Stimulated activated naive CD8-positive, alpha-beta T cell treated with anti-CD3 and anti-CD28 coated beads, Interleukin-15, Interleukin-2, amounts not matched to agents 100 ng/mL and 50 ng/mL, for 24 hours (primary cell): ENCODE measurements around the gene COL8A1.
"Not testable (repeated sequence)": the region's sequence is repeated elsewhere in the genome, so short reads cannot be mapped to it uniquely, and the experiment has no call there.

Source experiments
- H3K27ac Mint-ChIP-seq: one replicate; pipeline ENCODE4 v1.8.0; 2021; ENCODE audit warnings: mild to moderate bottlenecking, mixed read lengths
- H3K27me3 Mint-ChIP-seq: one replicate; pipeline ENCODE4 v1.8.0; 2021; ENCODE audit warnings: mixed read lengths
- H3K36me3 Mint-ChIP-seq: one replicate; pipeline ENCODE4 v1.8.0; 2021; ENCODE audit warnings: low read depth, mixed read lengths
- H3K4me1 Mint-ChIP-seq: one replicate; pipeline ENCODE4 v1.8.0; 2021; ENCODE audit warnings: low read depth, mixed read lengths
- H3K4me3 Mint-ChIP-seq: one replicate; pipeline ENCODE4 v1.8.0; 2021; ENCODE audit warnings: mild to moderate bottlenecking, mixed read lengths
- H3K9me3 Mint-ChIP-seq: one replicate; pipeline ENCODE4 v1.8.0; 2021; ENCODE audit warnings: mixed read lengths

Gene COL8A1

DNA sequence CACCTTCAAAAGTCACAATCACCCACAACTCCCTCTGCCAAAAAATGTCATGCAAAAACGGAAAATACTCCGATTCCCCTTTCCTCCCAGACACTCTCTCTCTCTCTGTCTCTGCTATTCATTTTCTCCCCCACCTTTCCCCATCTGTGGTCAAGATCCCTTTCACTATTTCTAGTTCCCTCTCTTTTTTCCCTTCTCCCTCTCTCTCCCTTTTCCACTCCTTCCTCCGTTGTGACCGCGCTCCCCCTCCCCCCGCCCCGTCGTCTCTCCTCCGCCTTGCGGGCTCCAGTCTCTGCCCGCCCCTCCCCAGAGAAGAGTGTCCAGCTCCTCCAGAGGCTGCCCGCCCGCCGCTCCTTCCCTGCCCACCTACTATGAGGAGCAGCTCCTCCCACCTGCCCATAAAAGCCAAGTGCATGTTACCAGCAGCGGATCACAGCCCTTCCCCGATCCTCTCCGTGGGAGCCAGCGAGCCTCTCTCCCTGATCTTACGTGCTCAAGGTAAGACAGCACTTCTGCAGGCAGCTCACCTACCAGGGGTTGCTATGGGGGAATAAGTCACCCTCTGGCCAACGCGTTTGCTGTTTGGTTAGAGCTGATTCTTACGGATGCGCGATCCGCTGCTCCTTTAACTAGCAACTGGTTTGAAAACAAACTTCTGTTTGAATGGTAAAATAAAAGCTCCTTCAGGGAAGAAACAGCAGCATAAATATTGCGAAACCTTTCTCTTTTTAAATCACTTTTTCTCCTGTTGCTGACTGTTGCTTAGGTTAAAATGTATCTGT, at the start of gene COL8A1:
TSS of gene COL8A1 (plus strand) at position 428 of the 782 bp plus-strand sequence. CDS start 152,089 bp downstream, outside the sequence.
- H3K4me1 Mint-ChIP-seq, result peaks cover 12% of the 10 kb centered on the region
- no peaks in the 10 kb centered on the region for H3K9me3 Mint-ChIP-seq
- peak within 1 kb of the TSS; percentile 46 for H3K4me3 Mint-ChIP-seq
- H3K27ac Mint-ChIP-seq, result no peak within 1 kb of the TSS
- peaks cover 83% of the 10 kb centered on the region for H3K27me3 Mint-ChIP-seq
- no peaks in the 10 kb centered on the region for H3K36me3 Mint-ChIP-seq

DNA sequence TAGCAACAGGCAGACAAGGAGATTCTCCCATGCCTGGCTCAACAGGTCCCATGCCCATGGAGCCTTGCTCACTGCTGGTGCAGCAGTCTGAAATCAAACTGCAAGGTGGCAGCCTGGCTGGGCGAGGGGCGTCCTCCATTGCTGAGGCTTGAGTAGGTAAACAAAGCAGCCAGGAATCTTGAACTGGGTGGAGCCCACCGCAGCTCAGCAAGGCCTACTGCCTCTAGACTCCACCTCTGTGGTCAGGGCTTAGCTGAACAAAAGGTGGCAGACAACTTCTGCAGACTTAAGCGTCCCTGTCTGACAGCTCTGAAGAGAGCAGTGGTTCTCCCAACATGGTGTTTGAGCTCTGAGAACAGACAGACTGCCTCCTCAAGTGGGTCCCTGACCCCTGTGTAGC, 49.2 kb upstream of the COL8A1 start:
- H3K27me3 Mint-ChIP-seq, H3K4me3 Mint-ChIP-seq, H3K4me1 Mint-ChIP-seq, H3K9me3 Mint-ChIP-seq, H3K36me3 Mint-ChIP-seq, H3K27ac Mint-ChIP-seq: not testable (repeated sequence)

DNA sequence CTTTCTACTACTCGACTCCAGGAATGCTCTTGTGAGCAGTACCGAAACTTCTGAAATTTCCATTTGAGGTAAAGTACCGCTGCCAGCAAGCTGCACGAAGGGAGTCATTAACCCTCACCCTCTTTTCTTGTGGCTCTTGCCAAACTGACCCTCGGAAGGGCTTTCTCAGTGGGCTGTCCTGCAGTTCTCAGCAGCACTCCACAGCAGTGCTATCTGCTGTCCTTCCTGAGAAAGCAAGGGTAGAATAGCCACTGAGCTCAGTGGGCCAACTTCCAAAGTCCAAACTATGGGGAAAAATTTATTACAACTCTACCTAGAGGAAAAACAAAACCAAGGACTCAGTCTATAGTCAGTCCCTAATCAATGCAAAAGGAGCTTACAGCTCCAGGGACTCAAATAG, 38.5 kb upstream of the COL8A1 start:
- H3K9me3 Mint-ChIP-seq, result no peaks in the 10 kb centered on the region
- no peaks in the 10 kb centered on the region for H3K36me3 Mint-ChIP-seq
- H3K27me3 Mint-ChIP-seq, result no peaks in the 10 kb centered on the region
- no peak overlapping the region for H3K4me3 Mint-ChIP-seq
- no peak overlapping the region for H3K27ac Mint-ChIP-seq
- no peaks in the 10 kb centered on the region for H3K4me1 Mint-ChIP-seq

DNA sequence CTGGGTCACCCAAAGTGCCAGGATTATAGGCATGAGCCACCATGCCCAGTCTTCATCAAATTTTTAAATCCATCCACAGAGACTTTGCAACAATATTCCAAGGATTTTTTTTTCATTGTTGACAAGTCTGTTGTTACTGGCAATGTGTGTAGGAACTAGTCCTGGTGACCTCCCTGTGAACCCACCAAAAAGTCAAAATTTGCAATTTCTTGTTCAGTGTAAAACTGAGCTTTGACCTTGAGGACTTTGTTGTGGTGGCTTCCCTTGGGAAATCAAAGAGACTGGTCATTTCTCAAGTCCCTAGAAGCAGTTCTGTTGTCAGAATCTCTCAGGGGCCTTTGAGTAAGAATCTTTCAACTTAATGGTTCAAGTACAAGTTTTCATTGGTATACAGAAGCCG, 36.9 kb upstream of the COL8A1 start:
- no peaks in the 10 kb centered on the region for H3K27me3 Mint-ChIP-seq
- H3K4me1 Mint-ChIP-seq, result no peaks in the 10 kb centered on the region
- H3K9me3 Mint-ChIP-seq, result no peaks in the 10 kb centered on the region
- no peaks in the 10 kb centered on the region for H3K36me3 Mint-ChIP-seq
- no peak overlapping the region for H3K27ac Mint-ChIP-seq
- H3K4me3 Mint-ChIP-seq, result no peak overlapping the region

DNA sequence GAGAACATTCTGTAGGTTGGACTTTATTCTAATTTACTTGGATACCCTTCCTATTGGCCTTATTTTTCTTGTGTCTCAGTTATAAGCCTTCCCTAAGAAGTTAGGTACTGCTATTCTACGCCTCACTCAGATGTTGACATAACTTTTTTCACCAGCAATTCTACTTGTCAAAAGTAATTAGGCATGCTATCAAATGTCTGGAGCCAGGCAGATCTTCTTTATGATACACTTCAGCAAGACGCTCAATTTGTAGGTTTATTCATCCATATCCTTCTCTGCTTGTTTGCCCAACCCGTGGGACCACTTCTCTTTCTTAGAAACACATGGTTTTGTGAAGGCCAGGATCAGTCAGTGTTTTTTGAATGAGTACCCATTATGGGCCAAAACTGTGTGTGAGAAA, 36.2 kb upstream of the COL8A1 start:
- no peaks in the 10 kb centered on the region for H3K27me3 Mint-ChIP-seq
- no peak overlapping the region for H3K27ac Mint-ChIP-seq
- H3K9me3 Mint-ChIP-seq, result no peaks in the 10 kb centered on the region
- H3K4me1 Mint-ChIP-seq, result no peaks in the 10 kb centered on the region
- H3K4me3 Mint-ChIP-seq, result no peak overlapping the region
- no peaks in the 10 kb centered on the region for H3K36me3 Mint-ChIP-seq

DNA sequence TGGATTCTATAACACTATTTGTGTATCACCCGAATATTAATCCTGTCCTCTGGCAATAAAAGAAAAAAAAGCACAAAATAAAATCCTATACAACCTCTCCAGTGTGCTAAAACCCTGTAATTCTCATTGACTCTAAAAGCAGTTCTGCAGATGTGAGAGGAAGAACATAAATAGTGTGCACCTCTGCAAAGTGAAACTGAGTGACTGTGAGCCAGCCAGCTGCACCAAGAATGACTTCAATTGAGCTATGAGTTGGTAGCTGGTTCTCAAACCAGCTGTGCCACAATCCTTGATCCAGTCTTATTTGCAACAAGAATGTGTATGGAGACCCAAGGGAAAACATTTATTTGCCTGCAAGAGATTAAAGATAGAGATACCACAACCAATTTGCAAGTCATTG, 31.2 kb upstream of the COL8A1 start:
- Mint-ChIP-seq H3K27me3 (no peaks in the 10 kb centered on the region), H3K27ac (no peak overlapping the region), H3K4me3 (no peak overlapping the region), H3K9me3 (no peaks in the 10 kb centered on the region), H3K36me3 (no peaks in the 10 kb centered on the region), H3K4me1 (no peaks in the 10 kb centered on the region)

DNA sequence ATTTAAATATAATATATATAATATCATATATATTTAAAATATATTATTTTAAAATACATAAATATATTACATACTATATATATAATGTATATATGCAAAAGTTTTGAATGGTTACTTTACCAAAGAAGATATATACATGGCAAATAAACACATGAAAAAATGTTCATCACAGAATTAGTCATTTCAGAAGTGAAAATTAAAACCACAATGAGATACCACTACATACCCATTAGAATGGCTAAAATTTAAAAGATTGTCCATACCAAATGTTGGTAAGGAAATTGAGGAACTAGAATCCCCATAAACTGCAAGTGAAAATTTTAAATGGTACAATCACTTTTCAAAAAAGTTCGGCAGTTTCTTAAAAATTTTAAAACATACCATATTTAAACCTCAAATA, 23.6 kb upstream of the COL8A1 start:
- H3K9me3 Mint-ChIP-seq, result peaks cover 10% of the 10 kb centered on the region
- H3K36me3 Mint-ChIP-seq, result no peaks in the 10 kb centered on the region
- no peaks in the 10 kb centered on the region for H3K4me1 Mint-ChIP-seq
- H3K27ac Mint-ChIP-seq, result no peak overlapping the region
- no peak overlapping the region for H3K4me3 Mint-ChIP-seq
- peaks cover under 1% of the 10 kb centered on the region for H3K27me3 Mint-ChIP-seq

DNA sequence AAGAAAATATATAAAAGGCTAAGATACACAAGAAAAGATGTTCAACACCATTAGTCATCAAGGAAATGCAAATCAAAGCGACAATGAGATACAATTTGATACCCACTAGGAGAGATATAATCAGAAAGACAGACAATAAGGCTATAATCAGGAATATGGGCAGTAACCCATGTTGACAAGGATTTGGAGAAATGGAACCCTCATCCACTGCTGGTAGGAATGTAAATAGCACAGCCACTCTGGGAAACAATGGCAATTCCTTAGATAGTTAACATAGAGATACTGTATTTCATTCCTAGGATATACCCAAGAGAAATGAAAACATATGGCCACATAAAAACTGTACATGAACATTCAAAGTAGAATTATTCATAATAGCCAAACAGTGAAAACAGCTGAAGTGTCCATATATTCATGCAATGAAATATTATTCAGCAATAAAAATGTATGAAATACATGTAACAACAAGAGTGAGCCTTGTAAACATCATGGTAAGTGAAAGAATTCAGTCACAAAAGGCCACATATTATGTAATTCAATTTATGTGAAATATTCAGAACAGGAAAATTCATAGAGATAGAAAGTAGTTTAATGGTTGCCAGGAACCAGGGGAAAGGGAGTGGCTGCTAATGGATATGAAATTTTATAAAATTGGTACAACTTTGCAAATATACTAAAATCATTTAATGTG, 18.2 kb upstream of the COL8A1 start:
- no peak overlapping the region for H3K4me3 Mint-ChIP-seq
- no peak overlapping the region for H3K27ac Mint-ChIP-seq
- H3K36me3 Mint-ChIP-seq, result no peaks in the 10 kb centered on the region
- H3K9me3 Mint-ChIP-seq, result peaks cover 8% of the 10 kb centered on the region
- peaks cover 3% of the 10 kb centered on the region for H3K27me3 Mint-ChIP-seq
- no peaks in the 10 kb centered on the region for H3K4me1 Mint-ChIP-seq

DNA sequence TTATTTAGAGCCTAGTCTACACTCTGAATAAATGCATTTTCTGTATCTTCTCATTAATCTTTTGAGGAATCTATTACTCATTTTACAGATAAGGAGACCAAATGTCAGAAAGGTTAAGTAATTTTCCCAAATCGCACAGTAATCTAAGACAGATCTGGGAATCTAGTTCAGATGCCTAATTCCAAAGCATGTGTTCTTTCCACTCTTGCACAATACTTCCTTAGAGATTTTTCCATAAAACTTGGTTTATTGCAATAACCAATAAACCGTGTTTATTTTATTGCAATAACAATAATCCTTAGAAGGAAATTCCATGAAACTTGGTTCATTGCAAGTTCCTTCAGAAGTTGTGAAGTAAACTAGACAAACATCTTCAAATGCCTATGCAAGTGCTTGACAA, 17.4 kb upstream of the COL8A1 start:
- Mint-ChIP-seq H3K4me1 (no peaks in the 10 kb centered on the region), H3K9me3 (peaks cover 2% of the 10 kb centered on the region), H3K27ac (no peak overlapping the region), H3K4me3 (no peak overlapping the region), H3K27me3 (peaks cover 3% of the 10 kb centered on the region), H3K36me3 (no peaks in the 10 kb centered on the region)

DNA sequence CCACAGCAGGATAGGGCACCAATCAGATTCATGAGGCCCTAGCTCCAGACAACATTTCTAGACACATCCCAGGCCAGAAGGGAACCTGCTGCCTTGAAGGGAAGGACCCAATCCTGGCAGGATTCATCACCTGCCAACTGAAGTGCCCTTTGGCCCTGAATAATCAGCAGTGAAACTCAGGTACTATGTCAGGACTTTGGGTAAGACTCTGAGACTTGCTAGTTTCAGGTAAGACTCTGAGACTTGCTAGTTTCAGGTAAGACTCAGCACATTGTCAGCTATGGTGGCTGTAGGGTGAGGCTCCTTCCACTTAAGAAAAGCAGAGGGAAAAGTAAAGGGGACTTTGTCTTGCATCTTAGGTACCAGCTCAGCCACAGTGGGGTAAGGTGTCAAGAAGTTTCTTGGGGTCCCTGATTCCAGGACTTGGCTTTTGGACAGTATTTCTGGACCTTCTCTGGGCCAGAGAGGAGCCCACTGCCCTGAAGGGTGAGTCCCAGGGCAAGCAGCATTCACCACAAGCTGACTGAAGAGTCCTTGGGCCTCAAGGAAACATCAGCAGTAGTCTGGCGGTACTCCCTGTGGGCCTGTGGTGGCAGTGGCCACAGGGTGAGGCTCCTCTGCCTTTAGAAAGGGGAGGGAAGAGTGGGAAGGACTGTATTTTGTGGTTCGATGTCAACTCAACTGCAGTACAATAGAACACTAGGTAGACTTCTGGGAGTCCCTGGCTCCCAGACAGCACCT, 13.7 kb upstream of the COL8A1 start:
- H3K27ac Mint-ChIP-seq, result no peak overlapping the region
- no peaks in the 10 kb centered on the region for H3K36me3 Mint-ChIP-seq
- peaks cover 6% of the 10 kb centered on the region for H3K27me3 Mint-ChIP-seq
- peaks cover 3% of the 10 kb centered on the region for H3K9me3 Mint-ChIP-seq
- no peak overlapping the region for H3K4me3 Mint-ChIP-seq
- H3K4me1 Mint-ChIP-seq, result peaks cover 14% of the 10 kb centered on the region

DNA sequence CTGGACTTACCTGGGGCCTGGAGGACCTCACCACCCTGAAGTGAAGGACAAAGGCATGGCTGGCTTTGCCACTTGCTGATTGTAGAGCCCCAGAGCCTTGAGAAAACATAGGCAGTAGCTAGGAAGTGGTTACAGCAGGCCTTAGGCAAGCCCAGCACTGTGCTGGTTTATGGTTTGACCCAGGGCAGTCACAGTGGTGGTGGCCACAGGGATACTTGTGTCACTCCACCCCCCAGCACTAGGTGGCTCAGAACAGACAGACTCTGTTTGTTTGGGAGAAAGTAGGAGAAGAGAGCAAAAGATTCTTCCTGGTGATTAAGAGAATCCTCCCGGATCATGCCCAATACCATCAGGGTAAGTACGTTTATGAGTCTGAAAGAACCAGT, 13.2 kb upstream of the COL8A1 start:
- H3K4me3 Mint-ChIP-seq, result no peak overlapping the region
- H3K27me3 Mint-ChIP-seq, result peaks cover 3% of the 10 kb centered on the region

DNA sequence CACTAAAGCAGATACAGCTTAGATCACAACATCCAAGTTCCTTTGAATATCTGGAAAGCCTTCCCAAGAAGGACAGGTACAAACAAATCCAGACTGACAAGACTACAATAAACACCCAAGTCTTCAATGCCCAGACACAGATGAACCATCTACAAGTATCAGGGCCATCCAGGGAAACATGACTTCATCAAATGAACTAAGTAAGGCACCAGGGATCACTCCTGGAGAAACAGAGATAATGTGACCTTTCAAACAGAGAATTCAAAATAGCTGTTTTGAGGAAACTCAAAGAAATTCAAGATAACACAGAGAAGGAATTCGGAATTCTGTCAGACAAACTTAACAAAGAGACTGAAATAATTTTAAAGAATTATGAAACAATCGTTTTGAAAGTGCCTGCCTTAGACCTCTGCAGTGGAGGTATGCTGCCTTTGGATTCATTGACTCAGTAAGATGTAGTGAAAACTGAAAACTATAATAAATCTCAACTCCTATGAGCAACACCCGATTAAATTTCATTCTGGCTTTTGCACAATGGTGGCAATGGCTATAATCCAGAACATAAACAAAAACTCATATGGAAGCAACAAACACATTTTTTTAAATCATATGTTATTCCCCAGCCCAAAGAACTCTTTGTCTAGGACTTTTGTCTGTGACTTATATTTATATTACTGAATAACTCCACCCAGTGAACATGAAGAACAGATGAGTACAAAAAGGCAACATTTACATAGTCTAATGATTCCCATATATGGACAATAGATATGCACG, 12.6 kb upstream of the COL8A1 start:
- peaks cover 3% of the 10 kb centered on the region for H3K27me3 Mint-ChIP-seq
- H3K4me3 Mint-ChIP-seq, result no peak overlapping the region
- peaks cover 3% of the 10 kb centered on the region for H3K9me3 Mint-ChIP-seq
- H3K4me1 Mint-ChIP-seq, result peaks cover 14% of the 10 kb centered on the region
- no peak overlapping the region for H3K27ac Mint-ChIP-seq
- H3K36me3 Mint-ChIP-seq, result no peaks in the 10 kb centered on the region

More for the DNA sequence above, 13.2 kb upstream of the COL8A1 start:
- H3K36me3 Mint-ChIP-seq, result no peaks in the 10 kb centered on the region
- H3K9me3 Mint-ChIP-seq, result peaks cover 3% of the 10 kb centered on the region
- peaks cover 14% of the 10 kb centered on the region for H3K4me1 Mint-ChIP-seq
- no peak overlapping the region for H3K27ac Mint-ChIP-seq

DNA sequence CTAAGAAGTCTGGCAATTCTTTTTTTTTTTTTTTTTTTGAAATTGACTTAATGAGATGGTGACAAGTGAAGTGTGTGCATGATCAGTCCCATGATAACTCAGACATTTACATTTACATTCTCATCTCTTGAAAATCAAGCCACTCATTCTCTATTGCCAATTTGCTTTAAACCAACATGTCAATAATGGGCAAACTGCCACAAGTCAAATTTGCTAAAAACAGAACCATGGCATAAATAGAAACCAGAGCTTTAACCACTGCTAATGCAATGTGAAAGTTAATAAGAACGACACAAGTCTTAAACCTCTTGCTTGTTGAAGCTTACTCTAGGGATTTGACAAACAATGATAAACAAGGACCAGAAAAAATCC, 12.0 kb upstream of the COL8A1 start:
- H3K4me1 Mint-ChIP-seq, result peaks cover 14% of the 10 kb centered on the region
- H3K27me3 Mint-ChIP-seq, result peaks cover 9% of the 10 kb centered on the region
- no peak overlapping the region for H3K27ac Mint-ChIP-seq
- no peaks in the 10 kb centered on the region for H3K36me3 Mint-ChIP-seq
- H3K9me3 Mint-ChIP-seq, result peaks cover 3% of the 10 kb centered on the region
- no peak overlapping the region for H3K4me3 Mint-ChIP-seq

DNA sequence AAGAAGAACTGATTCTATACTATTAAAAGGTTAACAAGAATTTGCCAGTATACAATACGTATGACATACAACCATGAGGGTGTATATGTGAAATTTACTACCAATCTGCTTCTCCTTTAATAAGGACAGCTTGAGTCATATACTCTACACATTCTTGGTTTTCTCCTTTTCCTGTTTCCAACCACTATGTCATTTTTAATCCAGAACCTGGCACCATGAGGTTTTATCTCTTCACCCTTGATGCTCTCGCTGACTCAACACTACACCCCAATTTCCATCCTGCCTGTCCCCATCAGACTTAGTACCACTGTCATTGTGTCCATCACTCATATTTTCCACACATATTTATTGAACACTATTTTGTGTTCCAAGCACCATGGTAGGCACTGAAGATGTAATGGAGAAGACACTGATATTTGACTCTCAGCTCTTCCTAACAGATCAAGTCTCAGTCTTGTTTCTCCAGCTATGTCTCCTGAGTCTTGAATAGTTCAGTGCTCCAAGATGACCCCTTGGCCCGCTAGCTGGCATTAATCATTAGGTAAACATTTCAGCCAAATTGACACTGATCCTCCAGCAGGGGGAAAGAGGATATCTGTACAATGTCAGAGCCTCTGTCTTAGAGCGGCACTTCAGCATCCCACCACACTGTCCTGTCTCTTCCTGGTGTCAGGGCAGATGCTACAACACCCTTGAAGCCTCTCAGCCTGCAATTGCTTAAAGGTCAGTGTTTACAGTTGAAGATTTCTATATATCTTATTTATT, 11.2 kb upstream of the COL8A1 start:
- H3K27me3 Mint-ChIP-seq, result peaks cover 16% of the 10 kb centered on the region
- peaks cover 3% of the 10 kb centered on the region for H3K9me3 Mint-ChIP-seq
- H3K36me3 Mint-ChIP-seq, result no peaks in the 10 kb centered on the region
- H3K4me1 Mint-ChIP-seq, result peaks cover 14% of the 10 kb centered on the region
- no peak overlapping the region for H3K4me3 Mint-ChIP-seq
- peak overlapping the region; percentile 80 for H3K27ac Mint-ChIP-seq
